ENCODE results near the gene CCL2. TPM values are rescaled to one million over a fixed set of nuclear protein-coding genes. Genes with fewer than 3 reads are reported as not detected.

Gene CCL2
- total RNA-seq, 1 experiment from 2014 or later, result not detected

DNA sequence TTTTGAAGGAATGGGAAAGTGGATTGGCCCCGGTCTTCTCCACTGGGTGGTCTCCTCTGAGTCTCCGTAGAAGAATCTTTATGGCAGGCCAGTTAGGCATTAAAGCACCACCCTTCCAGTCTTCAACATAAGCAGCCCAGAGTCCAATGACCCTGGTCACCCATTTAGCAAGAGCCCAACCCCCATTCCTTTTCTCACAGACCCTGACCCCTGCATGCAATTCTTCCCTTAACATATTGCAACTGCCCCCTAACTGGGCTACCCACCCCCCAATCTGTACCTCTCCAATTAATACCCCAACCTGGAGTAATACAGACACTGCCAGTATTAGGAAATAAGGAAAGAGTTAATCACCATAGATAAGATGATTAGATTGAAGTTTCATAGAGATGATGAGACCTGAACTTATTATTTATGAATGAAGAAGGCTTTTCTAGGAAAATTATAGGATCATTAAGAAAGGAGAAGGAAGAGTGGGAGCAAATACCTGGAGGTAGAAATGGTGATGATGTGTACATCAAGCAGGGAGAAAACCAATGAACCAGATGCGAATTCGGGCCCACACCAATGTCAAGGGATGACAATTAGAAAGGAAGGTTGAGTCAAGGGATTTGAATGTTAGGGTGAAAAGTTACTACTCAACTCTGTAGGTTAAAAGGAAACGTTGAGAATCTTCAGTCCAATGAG lies 2.4 kb downstream of the CCL2 start (continued):
- TF ChIP-seq, protein P1, sequence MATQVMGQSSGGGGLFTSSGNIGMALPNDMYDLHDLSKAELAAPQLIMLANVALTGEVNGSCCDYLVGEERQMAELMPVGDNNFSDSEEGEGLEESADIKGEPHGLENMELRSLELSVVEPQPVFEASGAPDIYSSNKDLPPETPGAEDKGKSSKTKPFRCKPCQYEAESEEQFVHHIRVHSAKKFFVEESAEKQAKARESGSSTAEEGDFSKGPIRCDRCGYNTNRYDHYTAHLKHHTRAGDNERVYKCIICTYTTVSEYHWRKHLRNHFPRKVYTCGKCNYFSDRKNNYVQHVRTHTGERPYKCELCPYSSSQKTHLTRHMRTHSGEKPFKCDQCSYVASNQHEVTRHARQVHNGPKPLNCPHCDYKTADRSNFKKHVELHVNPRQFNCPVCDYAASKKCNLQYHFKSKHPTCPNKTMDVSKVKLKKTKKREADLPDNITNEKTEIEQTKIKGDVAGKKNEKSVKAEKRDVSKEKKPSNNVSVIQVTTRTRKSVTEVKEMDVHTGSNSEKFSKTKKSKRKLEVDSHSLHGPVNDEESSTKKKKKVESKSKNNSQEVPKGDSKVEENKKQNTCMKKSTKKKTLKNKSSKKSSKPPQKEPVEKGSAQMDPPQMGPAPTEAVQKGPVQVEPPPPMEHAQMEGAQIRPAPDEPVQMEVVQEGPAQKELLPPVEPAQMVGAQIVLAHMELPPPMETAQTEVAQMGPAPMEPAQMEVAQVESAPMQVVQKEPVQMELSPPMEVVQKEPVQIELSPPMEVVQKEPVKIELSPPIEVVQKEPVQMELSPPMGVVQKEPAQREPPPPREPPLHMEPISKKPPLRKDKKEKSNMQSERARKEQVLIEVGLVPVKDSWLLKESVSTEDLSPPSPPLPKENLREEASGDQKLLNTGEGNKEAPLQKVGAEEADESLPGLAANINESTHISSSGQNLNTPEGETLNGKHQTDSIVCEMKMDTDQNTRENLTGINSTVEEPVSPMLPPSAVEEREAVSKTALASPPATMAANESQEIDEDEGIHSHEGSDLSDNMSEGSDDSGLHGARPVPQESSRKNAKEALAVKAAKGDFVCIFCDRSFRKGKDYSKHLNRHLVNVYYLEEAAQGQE (IDR thresholded peaks at IDR 0.05; ENCODE audit: low read depth), result no peak
- no peak for TF ChIP-seq RAD21 (IDR thresholded peaks at IDR 0.05; ENCODE audit: low read depth)
- no peak for TF ChIP-seq EGR1 (IDR thresholded peaks at IDR 0.05; ENCODE audit: low read depth)
- TF ChIP-seq CEBPB (IDR thresholded peaks at IDR 0.05; ENCODE audit: low read depth), result no peak
- TF ChIP-seq, protein P2, sequence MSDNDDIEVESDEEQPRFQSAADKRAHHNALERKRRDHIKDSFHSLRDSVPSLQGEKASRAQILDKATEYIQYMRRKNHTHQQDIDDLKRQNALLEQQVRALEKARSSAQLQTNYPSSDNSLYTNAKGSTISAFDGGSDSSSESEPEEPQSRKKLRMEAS (IDR thresholded peaks at IDR 0.05), result no peak
- TF ChIP-seq SRF (IDR thresholded peaks at IDR 0.05; ENCODE audit: low read depth), result no peak

DNA sequence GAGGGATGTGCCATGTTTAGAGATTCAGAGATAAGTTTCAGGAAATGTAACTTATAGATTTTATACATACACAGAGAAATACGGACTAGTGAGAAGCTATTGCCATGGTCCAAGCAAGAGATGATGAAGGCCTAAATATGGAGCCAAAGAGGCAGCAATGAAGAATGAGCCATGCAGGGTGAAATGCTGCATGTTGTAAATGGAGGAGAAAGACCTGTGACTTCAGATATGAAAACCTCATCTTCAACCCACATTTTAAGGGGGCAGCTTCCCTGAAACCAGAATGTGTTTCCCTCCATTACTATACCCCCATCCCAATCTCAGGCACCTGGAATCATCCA lies 2.9 kb downstream of the CCL2 start:
- Histone ChIP-seq H3K36me3 (ENCODE audit: control insufficient read depth in 1 of 2, insufficient read depth in 2 of 2, low read length in 2 of 2) (no peaks in the 10 kb centered on the region), H2AFZ (ENCODE audit: low read depth, low read length, poor library complexity, severe bottlenecking) (no peak overlapping the region), H3K4me1 (ENCODE audit: control insufficient read depth in 1 of 2, insufficient read depth in 2 of 2, low read length in 2 of 2) (no peaks in the 10 kb centered on the region), H3K4me2 (ENCODE audit: low read length) (no peak overlapping the region), H3K9ac (ENCODE audit: low read length) (no peak overlapping the region), H3K9me3 (ENCODE audit: control insufficient read depth in 1 of 2, insufficient read depth in 1 of 2, low read depth in 1 of 2, low read length in 2 of 2) (no peaks in the 10 kb centered on the region), H3K27me3 (ENCODE audit: insufficient read depth, low read length) (no peaks in the 10 kb centered on the region; the same call in 1 of the 2 replicates), H3K4me3 (replicated peaks in 1 of 2; ENCODE audit: low read depth in 1 of 2, low read length in 2 of 2) (no peak overlapping the region), H3K9me2 (ENCODE audit: insufficient read depth) (no peaks in the 10 kb centered on the region), H3K27ac (ENCODE audit: low read depth, low read length) (no peak overlapping the region), H3K79me2 (ENCODE audit: insufficient read depth, low read length) (no peaks in the 10 kb centered on the region), H4K20me1 (ENCODE audit: insufficient read depth) (no peaks in the 10 kb centered on the region)
- TF ChIP-seq, protein P2 (IDR thresholded peaks at IDR 0.05), result no peak
- intact Hi-C loops (cut with micrococcal nuclease), result no loop called here
- RAD21 ChIA-PET (ENCODE audit: low non-redundant PET in 1 of 2, low total read pairs in 2 of 2, uncharacterized antibody in 2 of 2, unreplicated experiment in 2 of 2), result no interaction called here
- DNase-seq (ENCODE audit: low read depth, low spot score) (no peak), ATAC-seq (no peak)
- BruUV-seq (replicated peaks), result no TSS peak
- POLR2A ChIA-PET, result no interaction called here
- CTCF ChIA-PET, result no interaction called here

Data from HCT116 (cell line).